T-helper 2 cell treated with Interferon-gamma antibody and Interleukin-4, amounts not matched to agents 5 μg/mL and 100 μg/mL, for 36 hours (primary cell): ENCODE results near the gene SHLD1.

ENCODE experiments used
- DNase-seq: peaks from one replicate; pipeline ENCODE4 v3.0.0; 2021; ENCODE audit warnings: low spot score
- H3K27ac Mint-ChIP-seq: one replicate; pipeline ENCODE4 v1.8.0; 2021; ENCODE audit warnings: mild to moderate bottlenecking, mixed read lengths
- H3K27me3 Mint-ChIP-seq: one replicate; pipeline ENCODE4 v1.8.0; 2021; ENCODE audit warnings: low read depth, mixed read lengths
- H3K36me3 Mint-ChIP-seq: one replicate; pipeline ENCODE4 v1.8.0; 2021; ENCODE audit warnings: low read depth, mixed read lengths
- H3K4me1 Mint-ChIP-seq: one replicate; pipeline ENCODE4 v1.8.0; 2021; ENCODE audit warnings: low read depth, mixed read lengths
- H3K4me3 Mint-ChIP-seq: one replicate; pipeline ENCODE4 v1.8.0; 2022; ENCODE audit warnings: mild to moderate bottlenecking, moderate library complexity, mixed read lengths
- H3K9me3 Mint-ChIP-seq: one replicate; pipeline ENCODE4 v1.8.0; 2021; ENCODE audit warnings: mixed read lengths

The SHLD1 gene

DNA sequence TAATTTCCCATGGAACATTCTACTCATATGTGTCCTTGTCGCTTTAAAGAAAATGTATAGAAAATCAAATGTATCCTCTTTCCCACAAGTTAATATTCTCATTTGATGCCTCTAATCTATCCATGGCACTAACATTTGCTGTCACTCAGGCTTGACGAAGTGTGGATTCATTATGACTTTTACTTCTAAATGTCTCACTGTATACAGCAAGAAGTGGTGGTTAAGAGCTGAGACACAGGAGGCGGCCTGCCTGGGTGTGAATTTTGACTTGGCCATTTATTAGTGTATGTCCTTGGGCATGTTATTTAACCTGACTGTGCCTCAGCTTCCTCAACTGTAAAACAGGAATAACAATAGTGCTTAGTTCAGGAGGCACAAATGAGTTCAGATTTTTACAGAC lies 130.1 kb downstream of the SHLD1 start:
- no peak overlapping the region for H3K27ac Mint-ChIP-seq
- peaks cover 3% of the 10 kb centered on the region for H3K4me1 Mint-ChIP-seq
- no peaks in the 10 kb centered on the region for H3K36me3 Mint-ChIP-seq
- H3K9me3 Mint-ChIP-seq = no peaks in the 10 kb centered on the region
- DNase-seq = no peak
- H3K4me3 Mint-ChIP-seq = no peak overlapping the region
- H3K27me3 Mint-ChIP-seq = peaks cover 9% of the 10 kb centered on the region

DNA sequence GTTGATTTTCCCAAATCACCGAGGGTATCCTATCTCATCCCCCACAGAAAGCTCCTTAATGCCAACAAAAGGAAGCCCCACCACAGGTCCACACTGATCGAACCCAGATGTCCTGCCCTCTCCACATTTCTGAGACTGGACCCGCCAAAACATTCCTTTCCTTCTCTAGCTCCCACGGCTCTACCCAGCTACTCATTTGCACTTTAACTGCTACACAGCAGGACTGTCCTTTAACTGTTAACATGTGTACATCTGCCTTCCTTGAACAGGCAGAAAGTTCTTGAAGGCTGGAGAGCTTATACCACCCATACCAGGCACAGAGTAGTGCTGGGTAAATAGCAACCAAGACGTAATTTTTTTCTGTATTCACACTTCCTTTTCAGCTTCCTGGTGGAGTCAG lies 131.5 kb downstream of the SHLD1 start:
- Mint-ChIP-seq H3K27me3 (peaks cover 9% of the 10 kb centered on the region), H3K4me3 (no peak overlapping the region), H3K36me3 (no peaks in the 10 kb centered on the region), H3K27ac (no peak overlapping the region), H3K4me1 (peaks cover 3% of the 10 kb centered on the region), H3K9me3 (no peaks in the 10 kb centered on the region)
- DNase-seq = no peak

DNA sequence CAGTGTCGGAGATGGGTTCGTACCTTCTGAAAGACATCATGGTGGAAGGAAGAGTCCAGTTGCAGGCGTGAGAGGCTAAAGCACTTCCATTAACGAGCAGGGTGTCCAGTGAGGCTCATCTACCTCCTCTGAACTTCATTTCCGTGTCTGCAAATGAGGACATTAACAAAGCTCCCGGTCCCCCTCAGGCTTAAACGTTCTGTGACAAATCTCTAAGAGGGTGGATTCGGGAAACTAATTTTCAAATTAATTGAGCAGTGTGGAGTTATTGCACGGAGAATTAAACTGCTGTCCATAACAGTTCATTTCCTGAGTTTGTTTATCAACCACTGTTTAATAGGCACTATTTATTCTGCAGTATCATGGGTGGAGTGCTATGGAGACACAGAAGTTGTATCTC lies 132.0 kb downstream of the SHLD1 start:
- Mint-ChIP-seq H3K4me3 (no peak overlapping the region), H3K27me3 (peaks cover 9% of the 10 kb centered on the region), H3K9me3 (no peaks in the 10 kb centered on the region), H3K27ac (no peak overlapping the region), H3K36me3 (no peaks in the 10 kb centered on the region), H3K4me1 (peaks cover 3% of the 10 kb centered on the region)
- DNase-seq = no peak

DNA sequence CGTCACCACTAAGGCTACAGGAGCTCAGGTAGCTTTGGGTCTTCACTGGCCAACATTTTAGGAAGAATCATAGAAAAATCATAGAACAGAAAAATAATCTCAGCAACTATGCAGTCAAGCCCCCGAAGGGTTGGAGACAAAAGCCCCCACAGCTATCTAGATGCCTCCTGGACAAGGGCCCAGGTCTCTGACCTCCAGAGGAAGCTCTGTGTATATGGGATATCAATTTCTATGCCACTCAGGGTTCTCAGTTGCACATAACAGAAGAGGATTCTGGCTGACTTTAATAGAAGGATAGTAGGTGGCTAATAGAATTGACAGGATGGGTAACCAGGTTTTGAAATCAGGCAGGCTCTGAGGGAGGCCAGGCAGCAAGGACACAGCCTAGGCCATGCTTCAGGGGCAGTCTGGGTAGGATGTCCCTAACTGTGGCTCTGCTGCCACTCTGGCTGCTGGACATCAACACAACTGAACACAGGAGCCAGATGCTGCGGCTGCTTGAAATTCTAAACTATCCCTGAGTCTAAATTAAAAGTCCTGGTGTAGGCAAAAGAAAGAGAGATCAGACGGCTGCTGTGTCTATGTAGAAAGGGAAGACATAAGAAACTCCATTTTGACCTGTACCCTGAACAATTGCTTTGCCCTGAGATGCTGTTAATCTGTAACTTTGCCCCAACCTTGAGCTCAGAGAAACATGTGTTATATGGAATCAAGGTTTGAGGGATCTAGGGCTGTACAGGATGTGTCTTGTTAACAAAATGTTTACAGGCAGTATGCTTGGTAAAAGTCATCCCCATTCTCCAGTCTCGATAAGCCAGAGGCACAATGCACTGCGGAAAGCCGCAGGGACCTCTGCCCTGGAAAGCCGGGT lies 134.5 kb downstream of the SHLD1 start:
- H3K36me3 Mint-ChIP-seq = no peaks in the 10 kb centered on the region
- no peak overlapping the region for H3K27ac Mint-ChIP-seq
- no peaks in the 10 kb centered on the region for H3K9me3 Mint-ChIP-seq
- no peak for DNase-seq
- H3K4me3 Mint-ChIP-seq = no peak overlapping the region
- peaks cover 3% of the 10 kb centered on the region for H3K4me1 Mint-ChIP-seq
- H3K27me3 Mint-ChIP-seq = peaks cover 10% of the 10 kb centered on the region

DNA sequence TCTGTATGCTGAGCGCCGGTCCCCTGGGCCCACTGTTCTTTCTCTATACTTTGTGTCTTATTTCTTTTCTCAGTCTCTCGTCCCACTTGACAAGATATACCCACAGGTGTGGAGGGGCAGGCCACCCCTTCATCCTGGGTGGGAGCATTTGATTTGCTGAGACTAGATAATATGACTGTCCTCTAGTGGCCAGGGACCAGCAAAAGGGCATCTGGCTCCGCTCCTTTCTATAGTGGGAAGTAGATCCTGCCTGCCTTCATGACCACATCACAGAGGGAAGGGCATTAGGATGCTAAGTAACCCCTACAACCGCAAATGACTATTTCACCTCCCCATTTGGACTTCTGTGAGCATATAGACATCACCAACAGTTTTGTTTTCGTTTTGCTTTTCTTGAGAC lies 135.7 kb downstream of the SHLD1 start:
- no peak overlapping the region for H3K4me3 Mint-ChIP-seq
- peaks cover 3% of the 10 kb centered on the region for H3K4me1 Mint-ChIP-seq
- no peaks in the 10 kb centered on the region for H3K9me3 Mint-ChIP-seq
- no peak overlapping the region for H3K27ac Mint-ChIP-seq
- H3K27me3 Mint-ChIP-seq = peaks cover 10% of the 10 kb centered on the region
- DNase-seq = no peak
- H3K36me3 Mint-ChIP-seq = no peaks in the 10 kb centered on the region

DNA sequence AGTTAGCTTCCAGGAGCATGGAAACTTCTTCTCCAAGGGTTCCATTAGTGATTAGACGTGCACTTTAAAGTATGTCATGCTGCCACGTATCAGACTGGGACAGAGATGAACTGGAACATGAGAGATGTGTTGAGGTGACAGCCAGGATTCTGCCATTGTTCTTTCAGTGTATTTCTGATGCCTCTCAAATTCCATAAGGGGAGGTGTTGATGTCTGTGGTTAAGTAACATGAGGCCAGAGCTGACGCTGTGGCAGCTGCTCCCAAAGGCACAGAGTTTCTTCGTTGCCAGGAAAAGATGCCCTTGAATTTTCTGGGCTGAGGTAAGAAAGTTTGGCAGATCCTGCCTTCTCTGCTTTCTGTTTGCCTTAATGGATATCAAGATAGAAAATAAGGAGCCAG lies 136.6 kb downstream of the SHLD1 start:
- H3K27ac Mint-ChIP-seq = no peak overlapping the region
- DNase-seq = no peak
- no peak overlapping the region for H3K4me3 Mint-ChIP-seq
- peaks cover 2% of the 10 kb centered on the region for H3K4me1 Mint-ChIP-seq
- H3K27me3 Mint-ChIP-seq = peaks cover 6% of the 10 kb centered on the region
- H3K9me3 Mint-ChIP-seq = no peaks in the 10 kb centered on the region
- no peaks in the 10 kb centered on the region for H3K36me3 Mint-ChIP-seq

DNA sequence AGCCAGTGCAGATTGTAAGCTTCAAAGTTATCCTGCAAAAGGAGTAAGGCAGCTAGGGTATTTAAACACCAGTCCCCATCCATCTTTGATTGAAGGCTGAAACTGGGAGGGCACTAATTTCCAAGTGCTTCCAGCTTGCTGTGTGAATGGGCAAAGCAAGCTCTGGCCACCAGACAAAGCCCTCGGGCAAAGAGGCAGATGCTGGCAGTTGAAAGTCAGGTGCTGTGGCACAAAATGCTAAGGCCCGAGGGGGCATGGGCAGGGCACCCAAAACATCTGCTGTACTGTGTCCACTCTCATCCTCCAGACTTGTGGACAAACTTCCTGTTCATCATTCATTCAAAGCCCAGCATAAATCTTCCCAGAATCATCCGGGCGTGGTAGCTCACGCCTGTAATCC lies 137.2 kb downstream of the SHLD1 start:
- no peaks in the 10 kb centered on the region for H3K4me1 Mint-ChIP-seq
- no peak overlapping the region for H3K27ac Mint-ChIP-seq
- no peaks in the 10 kb centered on the region for H3K36me3 Mint-ChIP-seq
- no peak for DNase-seq
- H3K4me3 Mint-ChIP-seq = no peak overlapping the region
- no peaks in the 10 kb centered on the region for H3K9me3 Mint-ChIP-seq
- peaks cover 3% of the 10 kb centered on the region for H3K27me3 Mint-ChIP-seq

DNA sequence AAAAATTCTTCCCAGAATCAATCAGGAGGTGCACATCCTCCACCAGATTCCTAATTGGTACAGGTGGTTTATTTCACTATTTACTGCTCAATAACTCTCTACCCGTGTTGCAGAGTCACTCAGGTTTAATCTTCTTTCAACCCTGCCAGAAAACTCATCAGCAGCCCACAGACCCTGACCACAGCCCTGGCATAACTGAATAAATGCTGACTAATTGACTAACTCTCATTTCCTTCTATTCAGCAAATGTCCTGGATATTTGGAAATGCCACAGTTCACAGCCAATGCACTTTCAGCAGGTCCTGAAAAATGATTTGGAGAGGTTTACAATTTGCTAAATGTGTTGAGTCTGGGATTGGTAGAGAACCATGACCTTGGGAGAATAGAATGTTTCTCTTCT lies 137.8 kb downstream of the SHLD1 start:
- H3K4me3 Mint-ChIP-seq = no peak overlapping the region
- DNase-seq = no peak
- H3K27ac Mint-ChIP-seq = no peak overlapping the region
- no peaks in the 10 kb centered on the region for H3K4me1 Mint-ChIP-seq
- H3K9me3 Mint-ChIP-seq = no peaks in the 10 kb centered on the region
- peaks cover 3% of the 10 kb centered on the region for H3K27me3 Mint-ChIP-seq
- H3K36me3 Mint-ChIP-seq = no peaks in the 10 kb centered on the region

DNA sequence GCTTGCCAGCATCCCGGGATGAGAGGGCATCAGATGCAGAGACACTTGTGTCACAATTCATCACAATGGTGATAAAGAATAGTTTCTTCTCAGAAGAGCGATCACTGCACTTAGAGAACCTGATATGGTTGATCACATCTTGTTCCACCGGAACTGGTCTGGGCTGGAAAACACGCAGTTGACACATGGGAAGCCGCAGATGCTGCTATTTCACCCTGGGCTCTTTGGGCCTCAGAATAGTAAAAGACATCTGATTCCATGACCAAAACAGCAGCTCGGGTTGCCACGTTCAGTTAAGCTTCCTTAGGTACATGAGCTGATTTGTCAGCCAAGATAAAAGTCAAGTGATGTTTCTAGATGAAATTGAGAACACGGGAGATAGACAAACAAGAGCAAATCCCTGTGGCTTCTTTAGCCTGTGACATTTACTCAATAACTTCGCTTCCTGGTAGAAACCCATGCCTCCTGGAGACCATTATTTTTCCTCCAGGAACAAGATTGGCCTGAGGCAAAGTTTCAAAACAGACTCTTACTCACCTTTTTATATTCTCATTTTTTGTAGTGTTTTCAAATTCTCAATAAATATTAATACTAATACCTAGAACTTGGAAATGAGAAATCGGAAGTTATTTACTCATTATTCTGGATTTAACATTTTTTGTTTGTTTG lies 140.7 kb downstream of the SHLD1 start:
- no peaks in the 10 kb centered on the region for H3K4me1 Mint-ChIP-seq
- H3K36me3 Mint-ChIP-seq = no peaks in the 10 kb centered on the region
- no peak overlapping the region for H3K27ac Mint-ChIP-seq
- H3K4me3 Mint-ChIP-seq = no peak overlapping the region
- no peaks in the 10 kb centered on the region for H3K9me3 Mint-ChIP-seq
- H3K27me3 Mint-ChIP-seq = peaks cover 7% of the 10 kb centered on the region
- no peak for DNase-seq

DNA sequence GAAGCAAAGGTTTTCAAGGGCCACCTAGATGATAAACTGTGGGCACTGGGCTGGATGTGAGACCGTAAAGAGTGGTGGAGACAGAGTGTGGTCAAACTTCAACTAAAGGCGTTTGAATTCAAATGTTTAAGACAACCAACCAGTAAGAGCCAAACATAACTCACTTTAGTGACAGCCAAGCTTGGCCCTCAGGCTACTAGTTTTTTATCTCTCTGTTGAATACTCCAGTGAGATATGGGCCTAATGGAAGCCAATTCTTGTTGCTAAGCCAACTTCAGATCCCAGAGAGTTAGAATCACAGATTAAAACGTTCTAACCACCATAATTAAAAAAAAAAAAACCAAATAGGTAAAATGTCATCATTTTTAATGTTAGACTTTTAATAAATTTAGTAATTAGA lies 142.9 kb downstream of the SHLD1 start:
- Mint-ChIP-seq H3K27ac (no peak overlapping the region), H3K4me3 (no peak overlapping the region), H3K9me3 (no peaks in the 10 kb centered on the region), H3K36me3 (no peaks in the 10 kb centered on the region), H3K27me3 (peaks cover 27% of the 10 kb centered on the region), H3K4me1 (no peaks in the 10 kb centered on the region)
- no peak for DNase-seq

DNA sequence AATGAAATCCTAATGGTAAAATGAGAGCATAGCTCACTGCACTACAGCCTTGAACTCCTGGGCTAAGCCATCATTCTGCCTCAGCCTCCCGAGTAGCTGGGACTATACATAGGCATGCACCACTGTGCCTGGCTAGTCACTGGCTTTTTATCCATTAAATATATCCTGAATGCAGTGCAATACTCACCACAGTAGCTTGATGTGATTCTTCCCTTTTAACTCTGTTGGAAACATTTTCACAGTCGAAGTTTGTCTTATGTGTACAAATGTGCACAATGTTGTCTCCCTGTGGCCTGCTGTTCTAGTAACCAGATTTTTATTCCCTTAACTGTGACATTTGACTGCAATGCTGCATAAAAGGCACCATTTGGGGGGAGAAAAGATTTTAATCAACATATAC lies 143.4 kb downstream of the SHLD1 start:
- Mint-ChIP-seq H3K27me3 (peaks cover 28% of the 10 kb centered on the region), H3K4me3 (no peak overlapping the region), H3K27ac (no peak overlapping the region), H3K36me3 (no peaks in the 10 kb centered on the region), H3K4me1 (no peaks in the 10 kb centered on the region), H3K9me3 (no peaks in the 10 kb centered on the region)
- DNase-seq = no peak

DNA sequence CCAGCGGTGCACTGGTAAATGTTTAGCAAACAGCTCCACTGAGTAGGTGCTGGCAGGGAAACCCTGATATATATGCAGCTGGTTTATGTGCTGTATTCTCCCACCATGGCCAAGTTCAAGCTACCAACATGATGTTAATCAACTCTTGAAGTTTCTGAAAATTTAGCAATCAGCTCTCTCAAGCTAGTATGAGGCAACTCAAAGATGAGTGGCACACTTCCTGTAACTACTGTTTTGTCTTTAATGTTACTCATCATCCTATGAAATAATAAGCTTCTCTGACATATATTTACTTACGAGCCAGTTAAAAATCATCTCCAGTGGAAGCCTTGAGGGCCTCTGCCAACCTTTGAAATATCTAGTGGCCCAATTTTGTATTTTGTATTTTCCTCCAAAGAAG lies 145.4 kb downstream of the SHLD1 start:
- Mint-ChIP-seq H3K36me3 (no peaks in the 10 kb centered on the region), H3K4me1 (no peaks in the 10 kb centered on the region), H3K27ac (no peak overlapping the region), H3K9me3 (no peaks in the 10 kb centered on the region), H3K4me3 (no peak overlapping the region), H3K27me3 (peaks cover 42% of the 10 kb centered on the region)
- no peak for DNase-seq

DNA sequence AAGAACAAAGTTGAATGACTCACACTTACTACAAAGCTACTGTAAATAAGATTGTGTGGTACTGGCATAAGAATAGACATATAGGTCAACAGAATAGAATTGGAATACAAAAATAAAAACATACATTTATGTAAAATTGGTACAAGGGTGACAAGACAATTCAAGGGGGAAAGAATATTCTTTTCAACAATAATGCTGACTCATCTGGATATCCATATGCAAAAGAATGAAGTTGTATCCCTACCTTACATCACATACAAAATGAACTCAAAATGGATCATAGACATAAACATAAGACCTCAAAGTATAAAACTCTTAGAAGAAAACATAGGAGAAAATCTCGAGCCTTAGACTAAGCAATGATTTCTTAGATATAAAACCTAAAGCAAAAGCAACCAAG lies 149.2 kb downstream of the SHLD1 start:
- Mint-ChIP-seq H3K4me3 (no peak overlapping the region), H3K27ac (no peak overlapping the region), H3K4me1 (no peaks in the 10 kb centered on the region), H3K27me3 (peaks cover 44% of the 10 kb centered on the region), H3K36me3 (no peaks in the 10 kb centered on the region), H3K9me3 (no peaks in the 10 kb centered on the region)
- DNase-seq = no peak

DNA sequence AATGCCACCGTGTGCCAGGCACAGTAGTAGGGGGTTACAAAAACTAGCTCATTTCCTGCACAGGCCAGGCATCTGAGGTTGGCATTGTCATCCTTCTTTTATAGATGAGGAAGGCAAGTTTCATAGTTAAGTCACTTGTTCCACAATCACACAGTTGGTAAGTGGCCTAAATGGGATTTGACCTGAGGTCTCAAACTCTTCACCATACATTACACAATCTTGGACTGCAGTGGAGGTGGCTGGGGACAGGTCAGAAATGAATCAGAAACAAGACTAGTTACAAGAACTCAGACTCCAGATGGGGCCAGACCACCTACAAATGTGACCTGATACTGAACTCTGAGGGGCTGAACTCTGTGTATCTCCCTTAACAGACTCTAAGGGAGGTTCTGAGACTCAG lies 150.7 kb downstream of the SHLD1 start:
- H3K4me3 Mint-ChIP-seq = no peak overlapping the region
- no peaks in the 10 kb centered on the region for H3K4me1 Mint-ChIP-seq
- no peaks in the 10 kb centered on the region for H3K9me3 Mint-ChIP-seq
- H3K36me3 Mint-ChIP-seq = no peaks in the 10 kb centered on the region
- H3K27me3 Mint-ChIP-seq = peaks cover 46% of the 10 kb centered on the region
- no peak overlapping the region for H3K27ac Mint-ChIP-seq
- no peak for DNase-seq
